Measurements from ENCODE around the gene LRWD1.
"Not testable (repeated sequence)": the region's sequence is repeated elsewhere in the genome, so short reads cannot be mapped to it uniquely, and the experiment has no call there.

The LRWD1 gene

GRCh38 chr7:102468478-102469350, 3.9 kb downstream of the LRWD1 start:
- no peak for DNase-seq (ENCODE audit: low read depth in 2 of 2)

DNA sequence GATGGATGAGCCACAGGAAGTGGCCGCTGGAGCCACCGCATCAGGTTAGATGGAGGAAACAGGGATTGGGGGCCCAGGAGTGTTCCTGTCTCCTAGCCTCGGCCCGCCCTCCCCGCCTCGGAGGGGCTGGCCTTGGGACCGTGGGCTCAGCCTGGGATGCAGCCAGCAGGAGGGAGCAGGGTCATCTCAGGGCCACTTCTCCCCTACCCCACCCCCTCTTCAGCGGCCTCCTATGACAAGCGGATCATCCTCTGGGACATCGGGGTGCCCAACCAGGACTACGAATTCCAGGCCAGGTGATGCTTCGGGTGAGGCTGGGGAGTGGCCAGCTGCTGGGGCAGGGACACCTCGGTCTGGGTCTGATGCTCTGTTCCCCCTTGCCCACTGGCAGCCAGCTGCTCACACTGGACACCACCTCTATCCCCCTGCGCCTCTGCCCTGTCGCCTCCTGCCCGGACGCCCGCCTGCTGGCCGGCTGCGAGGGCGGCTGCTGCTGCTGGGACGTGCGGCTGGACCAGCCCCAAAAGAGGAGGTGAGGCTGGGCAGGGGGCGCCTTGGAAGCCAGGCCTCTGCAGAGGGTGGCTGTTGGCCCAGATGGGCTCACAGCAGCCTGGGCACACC, 4.7 kb downstream of the LRWD1 start:
- no peak for DNase-seq (ENCODE audit: low read depth in 2 of 2)

DNA sequence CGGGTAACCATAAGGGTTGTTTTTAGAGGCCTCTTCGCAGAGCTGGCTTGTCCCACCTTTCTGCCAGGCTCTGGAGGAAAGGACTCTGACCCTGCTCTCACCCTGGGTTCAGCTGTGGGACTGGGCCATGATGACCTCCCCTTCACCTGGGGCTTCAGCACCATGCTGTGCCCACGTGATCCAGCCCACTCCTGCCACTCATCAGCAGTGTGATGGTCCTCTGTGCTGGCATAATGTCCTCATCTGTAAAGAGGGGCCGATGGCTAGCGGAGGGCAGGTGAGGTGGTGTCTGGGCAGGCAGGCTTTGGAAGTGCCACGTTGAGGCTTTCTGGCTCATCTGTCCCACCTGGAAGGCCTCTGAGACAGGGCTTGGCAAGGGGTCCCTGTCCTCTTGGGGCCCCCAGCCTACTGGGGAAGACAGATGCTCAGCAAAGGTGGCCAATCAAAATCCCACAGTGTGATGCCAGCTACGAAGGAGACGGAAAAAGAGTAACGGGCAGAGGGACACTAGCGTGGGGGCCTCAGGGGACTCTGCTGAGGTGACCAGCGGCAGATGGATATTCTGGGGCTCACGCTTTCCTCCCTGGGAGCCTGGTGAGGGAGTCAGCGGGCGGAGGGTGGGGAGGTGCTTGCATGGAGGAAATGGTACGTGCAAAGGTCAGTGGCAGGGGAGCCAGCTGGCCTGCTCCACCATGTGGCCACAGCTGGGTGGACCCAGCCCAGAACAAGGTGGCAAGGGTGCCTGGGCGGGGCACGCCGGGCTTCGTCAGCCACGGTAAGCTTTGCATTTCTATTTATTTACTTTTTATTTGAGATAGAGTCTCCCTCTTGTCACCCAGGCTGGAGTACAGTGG, 5.4 kb downstream of the LRWD1 start:
- no peak for DNase-seq (ENCODE audit: low read depth in 2 of 2)

DNA sequence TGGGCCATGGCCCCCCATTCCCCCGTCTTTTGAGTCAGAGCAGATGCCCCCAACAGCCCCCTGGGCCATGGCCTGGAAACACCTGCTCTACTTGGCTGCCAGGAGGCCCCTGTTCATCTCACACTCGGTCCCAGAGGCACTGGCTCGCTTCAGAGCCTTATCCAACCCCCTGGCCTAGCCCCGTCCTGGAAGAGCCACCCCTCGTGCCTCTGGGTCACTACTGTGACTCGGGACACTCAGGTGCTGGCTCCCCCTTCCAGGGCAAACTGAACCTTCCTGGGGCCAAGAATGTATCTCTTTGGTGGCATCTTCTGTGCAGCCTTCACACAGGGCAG, 7.0 kb downstream of the LRWD1 start:
- no peak for DNase-seq (ENCODE audit: low read depth in 2 of 2)

DNA sequence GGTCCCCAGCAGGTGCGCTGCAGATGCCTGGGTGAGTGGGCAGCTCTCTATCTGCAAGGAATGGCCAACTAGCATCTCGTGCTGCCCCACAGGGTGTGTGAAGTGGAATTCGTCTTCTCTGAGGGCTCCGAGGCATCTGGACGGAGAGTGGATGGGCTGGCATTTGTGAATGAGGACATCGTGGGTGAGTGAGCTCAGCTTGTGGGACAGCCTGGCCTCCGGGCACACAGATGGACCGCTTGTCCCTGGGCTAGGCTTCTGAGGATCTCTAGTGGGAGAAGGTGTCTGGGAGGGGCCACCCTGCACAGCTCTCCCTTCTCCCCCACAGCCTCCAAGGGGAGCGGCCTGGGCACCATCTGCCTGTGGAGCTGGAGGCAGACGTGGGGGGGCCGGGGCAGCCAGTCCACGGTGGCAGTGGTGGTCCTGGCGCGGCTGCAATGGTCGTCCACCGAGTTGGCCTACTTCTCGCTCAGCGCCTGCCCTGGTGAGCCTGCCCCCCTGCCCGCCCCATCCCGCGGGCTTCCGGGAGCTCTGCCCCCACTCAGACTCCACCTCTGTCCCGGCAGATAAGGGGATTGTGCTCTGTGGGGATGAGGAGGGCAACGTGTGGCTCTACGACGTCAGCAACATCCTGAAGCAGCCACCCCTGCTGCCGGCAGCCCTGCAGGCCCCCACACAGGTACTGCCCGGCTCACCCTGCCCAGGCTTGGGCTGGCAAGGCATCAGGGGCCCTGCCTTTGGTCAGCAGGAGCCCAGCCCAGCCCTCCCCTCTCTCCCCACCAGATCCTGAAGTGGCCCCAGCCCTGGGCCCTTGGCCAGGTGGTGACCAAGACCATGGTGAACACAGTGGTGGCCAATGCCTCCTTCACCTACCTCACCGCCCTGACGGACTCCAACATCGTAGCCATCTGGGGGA, 7.6 kb downstream of the LRWD1 start:
- DNase-seq (ENCODE audit: low read depth in 2 of 2) = no peak

GRCh38 chr7:102473271-102473991, 8.6 kb downstream of the LRWD1 start:
- DNase-seq (ENCODE audit: low read depth in 2 of 2) = no peak

DNA sequence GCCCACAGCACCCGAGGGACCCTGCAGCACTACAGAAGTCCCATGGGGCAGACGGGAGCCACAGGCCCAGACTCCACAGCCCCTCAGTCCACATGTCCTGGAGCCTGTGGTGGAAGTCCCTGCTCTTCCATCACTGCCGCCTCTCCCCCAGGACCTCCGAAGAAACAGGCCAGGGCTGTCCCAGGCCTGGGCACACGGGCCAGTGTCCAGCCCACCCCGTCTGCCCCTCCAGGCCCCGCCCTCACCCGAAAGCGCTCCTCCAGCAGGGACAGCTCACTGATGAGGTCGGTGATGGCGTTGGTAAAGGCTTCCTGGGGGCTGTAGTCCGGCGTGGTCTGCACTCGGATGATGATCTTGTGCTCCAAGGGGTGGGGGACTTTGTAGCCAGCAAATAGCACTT, 9.3 kb downstream of the LRWD1 start:
- DNase-seq (ENCODE audit: low read depth in 2 of 2) = not testable (repeated sequence)

GRCh38 chr7:102474736-102475435, 10.1 kb downstream of the LRWD1 start:
- not testable (repeated sequence) for DNase-seq (ENCODE audit: low read depth in 2 of 2)

GRCh38 chr7:102478314-102479208, 13.8 kb downstream of the LRWD1 start, which contains the start of gene POLR2J:
TSS of gene POLR2J (minus strand) at chr7:102478922. CDS start at chr7:102478860, 62 bp downstream.
- peak; percentile 45 to 52 for DNase-seq (ENCODE audit: low read depth in 2 of 2)

DNA sequence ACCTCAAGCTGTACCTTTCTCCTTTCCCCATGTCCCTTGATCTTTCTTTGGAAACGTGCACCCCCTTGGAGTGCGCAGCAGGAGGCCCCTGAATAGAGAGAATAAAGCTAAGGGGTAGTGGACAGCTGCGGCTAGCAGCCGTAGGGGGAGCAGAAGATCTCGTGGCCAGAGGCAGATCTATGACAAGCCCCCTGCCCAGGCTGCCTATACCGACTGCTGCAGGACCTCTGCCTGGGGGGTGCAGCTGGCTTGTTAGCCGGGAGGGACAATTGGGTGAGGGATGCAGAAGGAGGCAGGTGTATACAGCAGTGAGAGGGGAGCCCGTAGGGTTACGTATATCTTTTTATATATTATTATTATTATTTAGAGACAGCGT, 14.4 kb downstream of the LRWD1 start:
- DNase-seq (ENCODE audit: low read depth in 2 of 2) = not testable (repeated sequence)

GRCh38 chr7:102479982-102480637, 15.3 kb downstream of the LRWD1 start:
- not testable (repeated sequence) for DNase-seq (ENCODE audit: low read depth in 2 of 2)

- DNase-seq (ENCODE audit: low read depth in 2 of 2) = not testable (repeated sequence)
Observed at GRCh38 chr7:102481962-102482361, 17.2 kb downstream of the LRWD1 start.

DNA sequence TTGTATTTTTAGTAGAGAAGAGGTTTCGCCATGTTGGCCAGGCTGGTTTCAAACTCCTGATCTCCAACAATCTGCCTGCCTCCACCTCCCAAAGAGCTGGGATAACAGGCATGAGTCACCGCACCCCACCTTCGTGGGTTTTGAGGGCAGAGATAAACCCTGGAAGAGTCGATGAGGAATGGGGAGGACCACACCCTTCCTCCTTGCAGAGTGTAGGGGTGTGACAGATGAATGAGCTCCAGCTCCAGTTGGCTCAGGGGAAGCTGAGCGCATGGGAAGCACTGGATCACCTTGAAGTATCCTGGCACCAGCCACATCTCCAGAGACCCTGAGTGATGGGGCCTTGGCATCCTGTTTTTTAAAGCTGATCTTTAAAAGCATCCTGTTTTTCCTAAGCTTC, 19.5 kb downstream of the LRWD1 start:
- not testable (repeated sequence) for DNase-seq (ENCODE audit: low read depth in 2 of 2)

- not testable (repeated sequence) for DNase-seq (ENCODE audit: low read depth in 2 of 2)
Observed at GRCh38 chr7:102490529-102491075, 25.8 kb downstream of the LRWD1 start.

GRCh38 chr7:102493220-102493935, 28.6 kb downstream of the LRWD1 start:
- DNase-seq (ENCODE audit: low read depth in 2 of 2) = not testable (repeated sequence)

GRCh38 chr7:102494026-102494425, 29.2 kb downstream of the LRWD1 start:
- not testable (repeated sequence) for DNase-seq (ENCODE audit: low read depth in 2 of 2)

DNA sequence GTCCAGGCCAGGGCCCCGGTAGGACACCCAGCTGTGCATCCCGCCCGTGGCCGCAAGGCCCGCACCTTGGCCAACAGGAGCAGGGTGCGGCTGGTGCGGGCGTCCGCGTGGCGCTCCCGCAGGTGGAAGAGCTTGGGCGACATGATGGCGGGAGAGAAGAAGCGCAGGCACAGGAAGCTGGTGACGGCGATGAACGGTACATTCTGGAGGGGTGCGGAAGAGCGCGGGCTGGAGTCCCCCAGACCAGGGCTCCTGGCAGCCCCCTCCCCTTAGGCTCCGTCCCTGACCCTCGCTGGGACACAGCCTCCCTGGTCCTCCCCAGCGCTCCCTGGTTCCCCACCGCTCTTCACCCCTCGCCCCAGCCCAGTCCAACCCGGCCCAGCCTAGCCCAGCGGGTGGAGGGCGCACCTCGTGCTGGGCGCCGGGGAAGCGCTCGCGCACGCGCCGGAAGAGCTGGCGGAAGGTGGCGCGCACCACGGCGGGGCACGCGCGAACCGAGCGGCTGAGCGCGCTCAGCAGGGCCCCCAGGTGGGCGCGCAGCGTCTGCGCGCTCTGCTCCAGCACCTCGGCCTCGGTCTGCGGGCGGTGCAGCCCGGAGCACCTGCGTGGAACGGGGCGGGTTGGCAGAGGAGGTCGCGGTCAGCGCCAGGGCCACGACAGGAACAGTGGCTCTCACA, 29.8 kb downstream of the LRWD1 start:
- DNase-seq (ENCODE audit: low read depth in 2 of 2) = not testable (repeated sequence)

Measured in fibroblast of skin of left quadriceps (primary cell).